PC-3 (cell line): ENCODE data around the gene ADGRL3. TPM values are rescaled to one million over a fixed set of nuclear protein-coding genes. Genes with fewer than 3 reads are reported as not detected.

Source experiments
- ATAC-seq: fragments of 200-7000 bp; cut with Tn5 transposase; 2 replicates; pipeline ENCODE4 v1.9.1; 2020; ENCODE audit warnings: mild to moderate bottlenecking, moderate library complexity
- BruUV-seq: library from RNA; stranded (reverse); fragments of 400-500 nt; replicated peaks from 2 replicates; lab custom pipeline; 2021; lab: Mats Ljungman, UMichigan
- CTCF ChIA-PET: fragments of 300-600 bp; sonication (Branson Sonifier 250); formaldehyde crosslinking; loops from one replicate; lab custom pipeline; 2022; ENCODE audit warnings: antibody characterized with exemption; lab: Charles Lee
- POLR2A ChIA-PET: fragments of 300-600 bp; sonication (Branson Sonifier 250); formaldehyde crosslinking; loops from one replicate; lab custom pipeline; 2022; ENCODE audit warnings: antibody characterized with exemption; ENCODE audit not compliant: unreplicated experiment; lab: Charles Lee
- DNase-seq: peaks from one replicate; pipeline ENCODE4 v3.0.0-alpha.2; 2015
- H2AFZ ChIP-seq: fragments of 300-600 bp; sonication (generic); 2 replicates; pipeline ENCODE4 v1.6.0; 2016; ENCODE audit warnings: antibody characterized with exemption, low read length
- H3F3A ChIP-seq: fragments of 300-600 bp; sonication (generic); one replicate; pipeline ENCODE4 v1.6.0; 2017; ENCODE audit warnings: antibody characterized with exemption, low read length, control low read depth, mild to moderate bottlenecking; ENCODE audit not compliant: unreplicated experiment
- H3K27ac ChIP-seq: fragments of 300-600 bp; sonication (generic); 2 replicates; pipeline ENCODE4 v1.5.1; 2016; ENCODE audit warnings: mild to moderate bottlenecking, low read length
- H3K27me3 ChIP-seq: fragments of 300-600 bp; sonication (generic); 2 replicates; pipeline ENCODE4 v1.6.1; 2016; ENCODE audit warnings: low read length, mixed read lengths
- H3K36me3 ChIP-seq: fragments of 300-600 bp; sonication (generic); 2 replicates; pipeline ENCODE4 v1.6.1; 2016; ENCODE audit warnings: low read depth, mixed run types, low read length, mixed read lengths
- H3K4me1 ChIP-seq: fragments of 300-600 bp; sonication (generic); 2 replicates; pipeline ENCODE4 v1.5.1; 2016; ENCODE audit warnings: low read length; ENCODE audit not compliant: insufficient read depth
- H3K4me2 ChIP-seq: fragments of 300-600 bp; sonication (generic); 2 replicates; pipeline ENCODE4 v1.6.0; 2016; ENCODE audit warnings: low read length
- H3K4me3 ChIP-seq: fragments of 300-600 bp; sonication (generic); 2 replicates; pipeline ENCODE4 v1.5.1; 2016; ENCODE audit warnings: mild to moderate bottlenecking, low read length, mixed read lengths
- H3K79me2 ChIP-seq: fragments of 300-600 bp; sonication (generic); 2 replicates; pipeline ENCODE4 v1.6.1; 2017; ENCODE audit warnings: low read length, mixed read lengths
- H3K9ac ChIP-seq: fragments of 300-600 bp; sonication (generic); 2 replicates; pipeline ENCODE4 v1.6.0; 2016; ENCODE audit warnings: mild to moderate bottlenecking, low read length
- H3K9me2 ChIP-seq: fragments of 300-600 bp; sonication (generic); replicated peaks from 2 replicates; pipeline ENCODE4 v1.6.1; 2016; ENCODE audit warnings: mixed run types, low read length, mixed read lengths
- H3K9me3 ChIP-seq: fragments of 300-600 bp; sonication (generic); 2 replicates; pipeline ENCODE4 v1.6.1; 2016; ENCODE audit warnings: low read length, mixed read lengths
- H4K20me1 ChIP-seq: fragments of 300-600 bp; sonication (generic); 2 replicates; pipeline ENCODE4 v1.6.1; 2016; ENCODE audit warnings: low read length, mixed read lengths
- EZH2 ChIP-seq: fragments of 300-600 bp; sonication (generic); IDR thresholded peaks from one replicate; pipeline ENCODE4 v1.6.1; 2017; ENCODE audit warnings: antibody characterized with exemption, mild to moderate bottlenecking, low read length; ENCODE audit not compliant: unreplicated experiment
- EZH2phosphoT487 ChIP-seq: fragments of 300-600 bp; sonication (generic); IDR thresholded peaks from 2 replicates; pipeline ENCODE4 v1.6.1; 2018; ENCODE audit warnings: mild to moderate bottlenecking, antibody characterized with exemption, low read length, borderline replicate concordance
- intact Hi-C: fragments of 100-400 bp; cut with micrococcal nuclease; formaldehyde crosslinking; loops from 2 replicates; pipeline ENCODE4 v1.9.0; 2023
- total RNA-seq: library from RNA; depleted of rRNA; stranded (reverse); fragments of >200 nt; gene quantifications from 2 replicates; pipeline ENCODE4 v1.2.3, GENCODE V29; 2014
- TF ChIP-seq, protein P1 (sequence below): fragments of 300-600 bp; sonication (generic); conservative IDR thresholded peaks from 2 replicates; pipeline ENCODE4 v1.5.1; 2017; ENCODE audit warnings: antibody characterized with exemption, low read depth, mild to moderate bottlenecking, low read length

ADGRL3 gene
- total RNA-seq, 1 experiment from 2014 or later: 0.66 TPM

GRCh38 chr4:62117886-62118285 is 917.8 kb downstream of the ADGRL3 start:
- CTCF ChIA-PET: no interaction called here
- Histone ChIP-seq H3K9me3 (no peaks in the 10 kb centered on the region), H4K20me1 (no peaks in the 10 kb centered on the region), H3F3A (no peaks in the 10 kb centered on the region), H3K27me3 (no peaks in the 10 kb centered on the region), H3K9ac (no peak overlapping the region), H3K9me2 (no peaks in the 10 kb centered on the region), H2AFZ (no peak overlapping the region), H3K4me2 (no peak overlapping the region), H3K4me3 (no peak overlapping the region), H3K27ac (no peak overlapping the region), H3K4me1 (no peaks in the 10 kb centered on the region), H3K79me2 (no peaks in the 10 kb centered on the region), H3K36me3 (no peaks in the 10 kb centered on the region)
- TF ChIP-seq, protein P1, sequence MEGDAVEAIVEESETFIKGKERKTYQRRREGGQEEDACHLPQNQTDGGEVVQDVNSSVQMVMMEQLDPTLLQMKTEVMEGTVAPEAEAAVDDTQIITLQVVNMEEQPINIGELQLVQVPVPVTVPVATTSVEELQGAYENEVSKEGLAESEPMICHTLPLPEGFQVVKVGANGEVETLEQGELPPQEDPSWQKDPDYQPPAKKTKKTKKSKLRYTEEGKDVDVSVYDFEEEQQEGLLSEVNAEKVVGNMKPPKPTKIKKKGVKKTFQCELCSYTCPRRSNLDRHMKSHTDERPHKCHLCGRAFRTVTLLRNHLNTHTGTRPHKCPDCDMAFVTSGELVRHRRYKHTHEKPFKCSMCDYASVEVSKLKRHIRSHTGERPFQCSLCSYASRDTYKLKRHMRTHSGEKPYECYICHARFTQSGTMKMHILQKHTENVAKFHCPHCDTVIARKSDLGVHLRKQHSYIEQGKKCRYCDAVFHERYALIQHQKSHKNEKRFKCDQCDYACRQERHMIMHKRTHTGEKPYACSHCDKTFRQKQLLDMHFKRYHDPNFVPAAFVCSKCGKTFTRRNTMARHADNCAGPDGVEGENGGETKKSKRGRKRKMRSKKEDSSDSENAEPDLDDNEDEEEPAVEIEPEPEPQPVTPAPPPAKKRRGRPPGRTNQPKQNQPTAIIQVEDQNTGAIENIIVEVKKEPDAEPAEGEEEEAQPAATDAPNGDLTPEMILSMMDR: no peak
- no peak for TF ChIP-seq EZH2phosphoT487
- TF ChIP-seq EZH2: no peak
- POLR2A ChIA-PET: no interaction called here
- DNase-seq (peak; percentile 15), ATAC-seq (no peak)
- intact Hi-C loops: no loop called here
- BruUV-seq: no TSS peak

DNA sequence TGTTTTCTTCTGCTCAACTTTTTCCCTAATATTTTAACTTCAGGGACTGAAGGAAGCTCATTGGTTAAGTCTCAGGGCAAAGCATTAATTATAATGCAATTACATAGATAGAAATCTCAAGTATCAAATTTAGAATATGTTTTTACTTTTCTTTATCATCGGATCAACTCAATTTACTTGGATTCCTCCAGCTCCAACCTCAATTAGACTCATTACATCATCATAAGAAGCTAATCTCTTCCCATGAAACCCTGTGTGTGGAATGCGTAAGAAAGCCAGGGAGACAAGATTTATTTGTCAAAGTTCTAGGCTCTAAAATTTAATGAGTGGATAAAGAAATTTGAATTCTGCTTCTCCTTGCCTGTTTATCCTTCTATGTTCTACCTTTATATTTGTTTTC is 918.4 kb downstream of the ADGRL3 start:
- Histone ChIP-seq H3K9me3 (no peaks in the 10 kb centered on the region), H3K36me3 (no peaks in the 10 kb centered on the region), H3K27ac (no peak overlapping the region), H3K27me3 (no peaks in the 10 kb centered on the region), H3K4me3 (no peak overlapping the region), H3K4me2 (no peak overlapping the region), H3K4me1 (no peaks in the 10 kb centered on the region), H3K9ac (no peak overlapping the region), H3F3A (no peaks in the 10 kb centered on the region), H2AFZ (no peak overlapping the region), H3K79me2 (no peaks in the 10 kb centered on the region), H3K9me2 (no peaks in the 10 kb centered on the region), H4K20me1 (no peaks in the 10 kb centered on the region)
- POLR2A ChIA-PET: no interaction called here
- ATAC-seq: no peak
- intact Hi-C loops: no loop called here
- CTCF ChIA-PET: no interaction called here
- no TSS peak for BruUV-seq
- no peak for DNase-seq
- TF ChIP-seq EZH2: no peak

- ChIA-PET CTCF (no interaction called here), POLR2A (no interaction called here)
- TF ChIP-seq EZH2 (no peak), EZH2phosphoT487 (no peak)
- TF ChIP-seq, protein P1: no peak
- no TSS peak for BruUV-seq
- no peaks in the 10 kb centered on the region for H3K79me2 ChIP-seq
- H3K36me3 ChIP-seq: no peaks in the 10 kb centered on the region
- ATAC-seq (no peak), DNase-seq (no peak)
- H3K4me3 ChIP-seq: no peak overlapping the region
- no peaks in the 10 kb centered on the region for H3K9me3 ChIP-seq
- intact Hi-C loops: no loop called here
- H3K27me3 ChIP-seq: no peaks in the 10 kb centered on the region
- H2AFZ ChIP-seq: no peak overlapping the region
- no peaks in the 10 kb centered on the region for H3F3A ChIP-seq
- H4K20me1 ChIP-seq: no peaks in the 10 kb centered on the region
- no peaks in the 10 kb centered on the region for H3K9me2 ChIP-seq
- no peak overlapping the region for H3K27ac ChIP-seq
- H3K9ac ChIP-seq: no peak overlapping the region
- H3K4me1 ChIP-seq: no peaks in the 10 kb centered on the region
- H3K4me2 ChIP-seq: no peak overlapping the region
Observed at GRCh38 chr4:62119195-62119594, 919.1 kb downstream of the ADGRL3 start.
